Vagina (tissue), 2 donors: Measurements from ENCODE around the gene CATSPERD.

Source experiments
- CTCF ChIP-seq, 3 experiments: fragments of 450-650 bp in 2 of 3; fragments of 200-600 bp in 1 of 3; sonication (generic) in 1 of 3; IDR thresholded peaks; one replicate each; pipeline ENCODE4 v1.5.1; 2017 to 2019; ENCODE audit warnings: antibody characterized with exemption in 3 of 3, mild to moderate bottlenecking in 2 of 3, moderate library complexity in 2 of 3
- POLR2A ChIP-seq, 2 donors: fragments of 450-650 bp; IDR thresholded peaks; one replicate each; pipeline ENCODE4 v1.6.1; 2017; ENCODE audit warnings: antibody characterized with exemption in 2 of 2, mild to moderate bottlenecking in 2 of 2, moderate library complexity in 2 of 2
- POLR2AphosphoS5 ChIP-seq, 2 donors: sonication (generic); formaldehyde crosslinking; IDR thresholded peaks; one replicate each; pipeline ENCODE4 v1.9.0; 2017; ENCODE audit warnings: antibody characterized with exemption in 2 of 2, mild to moderate bottlenecking in 2 of 2, low read depth in 1 of 2; ENCODE audit not compliant: insufficient read depth in 1 of 2

- TF ChIP-seq CTCF (IDR thresholded peaks at IDR 0.05) (no peak), POLR2AphosphoS5 (IDR thresholded peaks at IDR 0.05; ENCODE audit: insufficient read depth in 1 of 2, low read depth in 1 of 2) (no peak), POLR2A (IDR thresholded peaks at IDR 0.05) (no peak)
Observed at GRCh38 chr19:5789886-5790558, 69.6 kb downstream of the CATSPERD start.
